Stimulated activated CD4-positive, alpha-beta T cell treated with anti-CD3 and anti-CD28 coated beads, Interleukin-15, amount 100 ng/mL, for 48 hours (primary cell): Measurements from ENCODE around the gene ZNF343.
"Not testable (repeated sequence)": the region's sequence is repeated elsewhere in the genome, so short reads cannot be mapped to it uniquely, and the experiment has no call there.

ENCODE experiments used
- DNase-seq, 2 donors: peaks; one replicate each; pipeline ENCODE4 v3.0.0-alpha.2; 2020; ENCODE audit warnings: low read depth in 2 of 2

ZNF343 gene

GRCh38 chr20:2521369-2522305 is 12.9 kb upstream of the ZNF343 start:
- peak; percentile 13 to 42 for DNase-seq

GRCh38 chr20:2520617-2521016 is 11.9 kb upstream of the ZNF343 start:
- no peak for DNase-seq

DNA sequence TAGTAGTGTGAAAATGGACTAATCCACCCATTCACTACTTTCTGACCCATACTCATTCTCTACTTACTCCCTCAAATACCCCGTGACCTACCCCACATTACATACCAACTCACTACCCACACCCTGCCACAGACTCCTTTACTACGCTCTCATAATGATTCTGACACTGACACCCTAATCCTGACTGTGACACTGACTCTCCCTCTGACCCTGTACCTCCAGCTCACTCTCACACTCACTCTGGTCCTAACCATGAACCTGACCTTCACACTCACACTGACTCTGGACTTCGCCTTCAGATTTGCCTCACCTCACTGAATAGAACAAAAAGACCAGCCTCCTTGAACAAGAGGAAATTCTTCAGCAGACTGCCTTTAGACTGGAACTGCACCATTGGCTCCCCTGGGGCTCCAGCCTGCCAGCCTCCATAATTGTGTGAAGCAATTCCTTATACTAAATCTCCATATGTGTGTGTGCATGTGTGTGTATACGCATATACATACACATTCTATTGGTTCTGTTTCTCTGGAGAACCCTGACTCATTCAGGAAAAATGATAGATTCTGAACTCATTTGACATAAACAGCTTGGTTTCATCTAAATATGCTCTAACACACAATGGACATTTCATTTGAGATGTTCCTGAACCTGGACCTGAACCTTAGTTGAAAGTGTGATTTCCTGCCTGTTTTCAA is 10.5 kb upstream of the ZNF343 start:
- DNase-seq: no peak

DNA sequence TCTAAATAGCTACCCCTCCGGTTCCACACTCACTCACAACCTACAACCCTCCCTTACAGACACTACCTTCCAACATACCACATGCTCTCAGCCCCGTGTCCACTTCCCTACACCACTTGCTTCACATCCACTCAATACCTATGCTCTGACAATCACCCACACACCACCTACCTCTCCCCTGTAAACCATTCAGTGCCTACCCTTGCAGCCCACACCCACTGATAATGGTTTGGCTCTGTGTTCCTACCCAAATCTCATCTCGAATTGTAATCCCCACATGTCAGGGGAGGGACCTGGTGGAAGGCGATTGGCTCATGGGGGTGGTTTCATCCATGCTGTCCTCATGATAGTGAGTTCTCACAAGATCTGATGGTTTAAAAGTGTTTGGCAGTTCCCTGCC is 9.8 kb upstream of the ZNF343 start:
- DNase-seq: no peak

GRCh38 chr20:2518096-2518495 is 9.4 kb upstream of the ZNF343 start:
- no peak for DNase-seq

DNA sequence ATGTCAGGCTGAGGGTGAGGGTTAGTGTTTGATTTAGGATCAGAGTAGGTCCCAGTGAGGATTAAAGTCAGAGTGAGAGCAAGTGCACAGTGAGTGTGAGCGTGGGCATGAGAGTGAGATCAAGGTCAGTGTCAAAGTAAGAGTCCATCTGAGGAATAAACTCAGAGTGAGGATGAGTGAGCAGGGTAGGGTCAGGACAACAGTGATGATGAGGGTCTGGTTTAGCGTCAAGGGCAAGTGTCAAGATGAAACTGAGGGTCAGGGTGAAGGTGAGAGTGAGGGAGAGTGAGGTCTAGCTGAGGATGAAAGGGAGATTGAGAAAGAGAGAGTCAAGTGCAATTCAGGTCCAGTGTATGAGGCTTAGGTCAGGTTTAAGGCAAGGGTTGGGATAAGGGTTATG is 7.7 kb upstream of the ZNF343 start:
- no peak for DNase-seq

- DNase-seq: no peak
These were observed 6.5 kb upstream of the ZNF343 start for GRCh38 chr20:2515203-2515602.

DNA sequence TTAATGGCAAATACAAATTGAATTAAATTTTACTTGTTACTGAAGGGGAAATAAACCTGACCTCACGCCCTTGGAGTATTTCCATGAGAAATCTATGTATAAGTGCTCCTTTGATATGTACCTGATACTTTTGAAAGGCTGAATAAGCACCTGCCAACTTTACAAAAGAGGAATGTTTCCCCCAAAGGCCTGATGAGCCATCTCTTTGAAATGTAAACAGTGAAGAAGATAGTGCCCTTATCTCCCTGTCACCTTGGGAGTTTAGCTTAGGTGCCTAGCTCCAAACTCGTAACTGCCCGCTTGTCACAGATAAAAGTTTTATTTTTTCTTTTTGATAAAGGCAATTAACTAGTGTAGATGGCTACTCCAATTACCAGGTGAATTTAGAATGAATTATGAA is 1.1 kb upstream of the ZNF343 start:
- DNase-seq: no peak

DNA sequence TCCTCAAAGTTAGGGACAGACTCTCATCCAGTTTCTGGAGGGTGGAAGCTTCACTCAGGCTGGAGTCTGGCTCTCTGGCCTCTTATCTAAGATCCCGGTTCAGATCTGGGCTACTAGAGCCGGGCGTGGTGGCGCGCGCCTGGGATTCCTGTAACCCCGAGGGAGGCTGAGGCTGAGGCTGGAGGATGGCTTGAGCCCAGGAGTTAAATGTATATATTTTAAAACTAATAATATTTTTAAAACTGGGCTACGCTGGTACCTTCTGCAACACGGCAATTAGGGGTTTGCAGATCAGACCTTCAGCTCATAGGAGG is 710 bp upstream of the ZNF343 start:
- no peak for DNase-seq

DNA sequence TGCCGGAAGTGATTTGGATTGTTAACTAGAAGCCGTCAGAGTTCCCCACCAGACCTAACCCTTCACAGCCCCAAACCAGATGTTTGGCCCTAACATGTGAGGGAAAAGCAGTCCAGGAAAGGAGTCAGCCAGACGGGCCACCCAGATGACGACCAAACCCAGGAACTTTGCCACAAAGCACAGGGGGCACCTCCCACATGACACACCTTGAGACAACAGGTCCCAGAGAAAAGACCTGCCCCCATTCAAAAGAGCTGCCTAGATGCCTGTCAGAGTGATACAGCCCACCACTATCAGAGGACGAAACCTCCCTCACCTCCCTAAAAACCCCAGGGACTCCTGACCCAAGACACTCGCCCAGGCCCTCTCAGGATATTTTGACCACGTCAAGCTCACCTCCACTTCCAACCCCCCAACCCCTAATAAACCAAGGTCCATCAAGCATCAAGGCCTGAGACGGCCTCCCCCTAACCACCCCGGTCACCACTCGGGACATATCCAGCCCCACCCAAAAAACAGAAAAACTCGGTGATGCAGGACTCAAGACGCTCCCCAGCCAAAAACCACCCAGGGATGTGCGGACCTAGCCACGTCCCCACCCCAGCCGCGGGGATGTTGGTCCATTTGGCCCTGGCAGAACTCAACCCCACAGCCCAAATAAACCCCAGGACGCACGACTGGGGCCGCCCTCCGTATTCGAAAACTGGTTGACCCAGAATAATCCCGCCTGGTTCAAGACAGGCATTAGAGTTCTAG is 662 bp downstream of the ZNF343 start:
- no peak for DNase-seq

DNA sequence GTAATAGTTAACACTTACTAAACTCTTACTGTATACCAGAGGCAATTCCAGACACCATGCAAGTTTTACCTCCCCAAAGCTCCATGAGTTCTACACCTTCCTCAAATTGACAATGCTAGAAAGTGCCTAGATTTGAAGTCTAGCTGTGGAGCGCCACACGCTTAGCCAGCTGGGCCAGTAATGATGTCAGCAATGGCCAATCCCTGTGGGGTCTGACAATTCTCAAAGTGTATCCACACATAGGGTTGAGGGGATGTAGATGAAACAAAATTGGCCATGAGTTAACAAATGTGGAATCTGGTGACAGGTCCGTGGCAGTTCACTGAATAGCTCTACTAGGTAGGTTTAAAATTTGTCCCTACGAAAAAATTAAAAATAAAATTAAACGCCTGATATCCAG is 1.3 kb downstream of the ZNF343 start:
- no peak for DNase-seq

DNA sequence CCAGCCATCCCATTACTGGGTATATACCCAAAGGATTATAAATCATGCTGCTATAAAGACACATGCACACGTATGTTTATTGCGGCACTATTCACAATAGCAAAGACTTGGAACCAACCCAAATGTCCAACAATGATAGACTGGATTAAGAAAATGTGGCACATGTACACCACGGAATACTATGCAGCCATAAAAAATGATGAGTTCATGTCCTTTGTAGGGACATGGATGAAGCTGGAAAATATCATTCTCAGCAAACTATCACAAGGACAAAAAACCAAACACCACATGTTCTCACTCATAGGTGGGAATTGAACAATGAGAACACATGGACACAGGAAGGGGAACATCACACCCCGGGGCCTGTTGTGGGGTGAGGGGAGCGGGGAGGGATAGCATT is 2.3 kb downstream of the ZNF343 start:
- not testable (repeated sequence) for DNase-seq

GRCh38 chr20:2504803-2505202 is 3.9 kb downstream of the ZNF343 start:
- not testable (repeated sequence) for DNase-seq

- DNase-seq: not testable (repeated sequence)
These were observed 5.8 kb downstream of the ZNF343 start for GRCh38 chr20:2502808-2503384.

DNA sequence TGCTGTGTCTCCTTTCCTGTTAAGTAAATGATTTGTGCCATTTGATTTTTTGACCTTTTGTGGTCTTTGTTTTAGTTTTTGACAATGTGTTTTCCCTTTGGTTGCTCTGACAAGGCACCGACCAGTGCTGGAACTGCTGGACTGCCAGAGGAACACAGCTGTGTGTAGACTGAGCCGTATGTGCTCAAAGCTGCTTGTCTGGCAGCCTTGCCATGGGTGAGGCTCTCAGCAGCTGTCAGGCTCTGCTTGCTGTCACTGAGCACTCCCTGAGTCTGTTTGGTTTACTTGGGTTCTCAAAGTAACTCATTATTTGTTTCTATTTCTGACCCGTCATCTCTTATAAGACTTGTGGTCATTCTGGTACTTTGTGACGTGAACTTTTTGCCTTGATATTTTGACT is 23.1 kb downstream of the ZNF343 start:
- DNase-seq: no peak

- DNase-seq: no peak
These were observed 23.6 kb downstream of the ZNF343 start for GRCh38 chr20:2485080-2485479.

GRCh38 chr20:2483504-2483903 is 25.2 kb downstream of the ZNF343 start:
- DNase-seq: no peak

- DNase-seq: no peak
These were observed 28.3 kb downstream of the ZNF343 start for GRCh38 chr20:2480381-2480780.

DNA sequence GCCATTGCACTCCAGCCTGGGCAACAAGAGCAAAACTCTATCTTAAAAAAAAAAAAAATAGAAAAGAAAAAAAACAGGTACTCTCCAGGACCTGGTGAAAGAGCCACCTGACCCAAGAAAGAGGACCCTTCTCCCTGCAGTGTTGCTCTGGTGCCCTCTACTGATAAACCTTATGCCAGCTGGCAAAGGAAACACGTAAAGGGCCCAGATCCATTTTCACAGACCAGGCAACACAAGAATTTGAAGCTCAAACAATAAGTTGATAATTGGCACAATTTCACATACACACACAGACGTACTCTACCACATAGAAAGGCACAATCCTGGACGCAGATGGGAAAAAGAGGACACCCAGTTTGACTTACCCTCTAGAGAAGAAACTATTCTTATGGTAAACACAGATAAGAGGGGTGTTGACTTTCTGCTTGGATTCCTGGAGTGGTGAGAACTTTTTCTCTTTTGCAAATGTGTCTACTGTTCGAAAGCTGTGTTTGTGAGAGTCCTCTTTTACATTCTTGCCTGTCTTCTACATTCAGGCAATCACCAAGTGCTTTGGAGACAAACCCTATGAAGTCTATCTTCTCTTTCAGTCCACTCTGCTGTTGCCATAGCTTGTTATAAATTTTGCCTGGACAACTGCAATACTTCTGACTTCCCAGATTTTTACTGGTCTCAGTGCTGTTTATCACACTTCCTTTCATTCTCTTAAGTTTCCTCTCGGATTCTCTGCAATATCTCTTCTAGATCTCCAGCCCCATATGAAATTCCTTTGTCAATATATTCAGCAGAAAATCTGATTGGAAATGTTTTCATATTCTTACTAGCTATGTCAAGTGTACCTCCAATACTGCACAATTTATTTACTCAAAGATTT is 31.7 kb downstream of the ZNF343 start:
- DNase-seq: no peak

DNA sequence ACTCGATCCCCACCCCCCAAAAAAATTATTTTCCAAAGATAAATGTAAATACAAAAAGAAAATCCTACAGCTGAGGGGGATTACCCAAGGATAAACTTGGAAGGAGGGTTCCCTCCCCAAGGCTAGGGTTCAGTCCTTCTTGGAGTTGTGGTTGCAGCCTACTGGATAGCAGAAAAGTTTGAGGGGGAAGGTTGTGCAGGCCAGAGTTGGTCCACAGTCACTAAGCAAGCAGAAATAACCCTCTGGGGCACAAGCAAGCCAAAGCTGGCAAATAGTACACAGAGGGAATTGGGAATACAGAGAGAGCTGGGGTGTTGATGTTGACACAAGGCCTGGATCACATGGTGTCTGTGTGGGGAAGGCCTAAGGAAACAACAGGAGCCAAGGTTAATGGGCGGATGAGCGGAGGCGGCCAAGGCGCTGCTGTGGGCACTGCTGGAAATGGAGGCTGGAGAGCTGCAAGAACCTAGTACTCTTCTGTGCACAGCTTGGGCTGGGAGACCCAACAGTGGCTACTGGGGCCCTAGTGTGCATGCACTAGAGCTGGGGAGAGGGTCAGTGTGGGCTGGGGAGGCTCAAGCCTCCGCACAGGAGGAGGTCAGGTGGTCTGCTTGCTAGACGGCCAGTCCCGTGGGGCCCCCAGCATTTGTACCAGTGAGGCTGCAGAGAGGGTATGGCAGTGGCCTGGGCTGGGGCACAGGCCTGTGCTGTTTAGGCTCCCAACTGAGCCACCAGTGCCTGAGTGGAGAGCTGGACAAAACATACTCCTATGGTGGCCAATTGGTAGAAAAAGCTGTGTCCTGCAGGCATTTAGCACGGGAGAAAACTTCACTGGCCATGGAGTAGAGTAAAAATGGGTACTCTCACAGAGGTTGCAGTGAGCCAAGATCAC is 32.6 kb downstream of the ZNF343 start:
- DNase-seq: no peak
